Gastroesophageal sphincter (tissue), 3 donors: ENCODE data around the gene ARHGAP8.

Experiments used
- CTCF ChIP-seq, 4 experiments: fragments of 200-600 bp in 2 of 4; fragments of 450-650 bp in 2 of 4; sonication (generic) in 1 of 4; IDR thresholded peaks; one replicate each; pipeline ENCODE4 v1.5.1; 2017 to 2019; ENCODE audit warnings: antibody characterized with exemption in 4 of 4, mild to moderate bottlenecking in 2 of 4, moderate library complexity in 2 of 4
- EP300 ChIP-seq: sonication (generic); formaldehyde crosslinking; IDR thresholded peaks from one replicate; pipeline ENCODE4 v1.6.1; 2017; ENCODE audit warnings: antibody characterized with exemption, mild to moderate bottlenecking
- POLR2A ChIP-seq, 2 donors: fragments of 450-650 bp; IDR thresholded peaks; one replicate each; pipeline ENCODE4 v1.6.1; 2017; ENCODE audit warnings: antibody characterized with exemption in 2 of 2, mild to moderate bottlenecking in 2 of 2, moderate library complexity in 1 of 2
- POLR2AphosphoS5 ChIP-seq: sonication (generic); formaldehyde crosslinking; IDR thresholded peaks from one replicate; pipeline ENCODE4 v1.6.1; 2017; ENCODE audit warnings: antibody characterized with exemption

- TF ChIP-seq CTCF (IDR thresholded peaks at IDR 0.05) (no peak), POLR2A (IDR thresholded peaks at IDR 0.05) (no peak), EP300 (no peak), POLR2AphosphoS5 (no peak)
Measured at GRCh38 chr22:44891791-44892190, 139.4 kb downstream of the ARHGAP8 start.
